K562 (cell line): Measurements from ENCODE around the gene ZSCAN12. TPM values are rescaled to one million over a fixed set of nuclear protein-coding genes. Genes with fewer than 3 reads are reported as not detected.
A peak's percentile ranks its signal among the peaks of the same experiment; 100 is the strongest.

Source experiments
- ATF1 ChIP-seq, 2 experiments: fragments of 450-650 bp in 1 of 2; IDR thresholded peaks; 2 replicates each; pipeline ENCODE4 v1.6.1; 2016; ENCODE audit warnings: missing compliant biosample characterization in 1 of 2, missing genetic modification characterization in 1 of 2
- CBFB ChIP-seq: sonication (generic); formaldehyde crosslinking; IDR thresholded peaks from 2 replicates; pipeline ENCODE4 v1.4.0; 2020; ENCODE audit warnings: mild to moderate bottlenecking, missing genetic modification reagents
- CREB1 ChIP-seq, 2 experiments: sonication (generic) in 1 of 2; formaldehyde crosslinking in 1 of 2; IDR thresholded peaks; 2 replicates each; pipeline versions ENCODE4 v1.6.1 to v1.8.0; 2012 to 2022; ENCODE audit warnings: inconsistent platforms in 1 of 2, mild to moderate bottlenecking in 1 of 2, missing genetic modification reagents in 1 of 2, moderate library complexity in 1 of 2
- CUX1 ChIP-seq: fragments of 200-800 bp; sonication (Bioruptor generic); IDR thresholded peaks from 2 replicates; pipeline ENCODE4 v1.6.1; 2016; ENCODE audit warnings: missing genetic modification characterization, missing compliant biosample characterization
- ETV1 ChIP-seq: fragments of 450-650 bp; conservative IDR thresholded peaks from 2 replicates; pipeline ENCODE4 v1.6.1; 2016; ENCODE audit warnings: missing genetic modification characterization, control low read depth, low read depth, missing compliant biosample characterization
- FIP1L1 ChIP-seq: fragments of 200-400 bp; formaldehyde crosslinking; IDR thresholded peaks from 2 replicates; pipeline ENCODE4 v1.6.1; 2018; ENCODE audit warnings: mild to moderate bottlenecking, low read depth, low read length; ENCODE audit not compliant: poor library complexity, severe bottlenecking
- HDAC1 ChIP-seq, 2 experiments: fragments of 450-650 bp; IDR thresholded peaks; 2 replicates each; pipeline ENCODE4 v1.6.1; 2016 to 2017; ENCODE audit warnings: inconsistent platforms in 1 of 2, mild to moderate bottlenecking in 1 of 2, moderate library complexity in 1 of 2
- HDGF ChIP-seq: fragments of 450-650 bp; IDR thresholded peaks from 2 replicates; pipeline ENCODE4 v1.6.1; 2016
- PBX2 ChIP-seq, 2 experiments: IDR thresholded peaks in 1 of 2; conservative IDR thresholded peaks in 1 of 2; 2 replicates each; pipeline ENCODE4 v1.6.1; 2016; ENCODE audit warnings: low read depth in 2 of 2, mild to moderate bottlenecking in 1 of 2, missing compliant biosample characterization in 1 of 2, missing genetic modification characterization in 1 of 2, moderate library complexity in 1 of 2
- RFX1 ChIP-seq: fragments of 450-650 bp; IDR thresholded peaks from 2 replicates; pipeline ENCODE4 v1.6.1; 2016; ENCODE audit warnings: mild to moderate bottlenecking, moderate library complexity
- SIN3A ChIP-seq, 2 experiments: fragments of 150-350 bp in 1 of 2; IDR thresholded peaks; 2 replicates each; pipeline ENCODE4 v1.6.1; 2011 to 2016; ENCODE audit warnings: borderline replicate concordance in 2 of 2, low read depth in 2 of 2, low read length in 2 of 2, mild to moderate bottlenecking in 2 of 2, moderate library complexity in 2 of 2; ENCODE audit not compliant: control insufficient read depth in 1 of 2
- SLC30A9 ChIP-seq: fragments of 250-450 bp; sonication (Bioruptor Pico); IDR thresholded peaks from 2 replicates; pipeline ENCODE4 v1.8.0; 2022; ENCODE audit warnings: mild to moderate bottlenecking, moderate library complexity
- SMAD1 ChIP-seq: fragments of 150-350 bp; IDR thresholded peaks from 2 replicates; pipeline ENCODE4 v1.6.1; 2014; ENCODE audit warnings: low read length, low read depth; ENCODE audit not compliant: partially characterized antibody
- TEAD2 ChIP-seq: fragments of 450-650 bp; IDR thresholded peaks from 2 replicates; pipeline ENCODE4 v1.6.1; 2016; ENCODE audit warnings: missing genetic modification characterization, control low read depth, missing compliant biosample characterization
- ZNF445 ChIP-seq: fragments of 250-450 bp; sonication (Bioruptor Pico); IDR thresholded peaks from 2 replicates; pipeline ENCODE4 v1.4.0; 2020; ENCODE audit warnings: low read depth, mild to moderate bottlenecking, moderate library complexity
- ZNF57 ChIP-seq: fragments of 450-650 bp; formaldehyde crosslinking; IDR thresholded peaks from 2 replicates; pipeline ENCODE4 v1.4.0; 2020; ENCODE audit warnings: mild to moderate bottlenecking, moderate library complexity
- polyA plus RNA-seq, 8 experiments: library from polyadenylated mRNA; depleted of rRNA in 4 of 8; stranded (reverse) in 5 of 8; unstranded in 3 of 8; fragments of >200 nt; fragmentation: Nextera tagmentation in 2 of 8; fragmentation: Illumina TruSeq in 1 of 8; extraction: Ambion mirVana in 2 of 8; extraction: Trizol in 1 of 8; gene quantifications; 2 replicates each; pipeline versions ENCODE4 v1.2.1 to v1.2.3, GENCODE V29; 2011 to 2014; ENCODE audit warnings: inconsistent platforms in 1 of 8, missing spikeins in 1 of 8
- total RNA-seq, 7 experiments: library from RNA; depleted of rRNA in 6 of 7; stranded (reverse); fragments of >200 nt in 6 of 7; fragmentation: Illumina TruSeq in 2 of 7; extraction: Trizol in 2 of 7; gene quantifications; 2 replicates each; pipeline versions ENCODE4 v1.2.1 to v1.2.3, GENCODE V29; 2011 to 2021; ENCODE audit warnings: low replicate concordance in 1 of 7
- TF ChIP-seq, protein P1 (sequence below): fragments of 450-650 bp; formaldehyde crosslinking; IDR thresholded peaks from 2 replicates; pipeline ENCODE4 v1.4.0; 2020; ENCODE audit warnings: mild to moderate bottlenecking, moderate library complexity

The ZSCAN12 gene
- total and polyA plus RNA-seq, 9 of the 15 experiments (the other 6 are each of a cell fraction or from before 2014, with no cell fraction given) = 2.5 to 19.6 (median 12.5) TPM

DNA sequence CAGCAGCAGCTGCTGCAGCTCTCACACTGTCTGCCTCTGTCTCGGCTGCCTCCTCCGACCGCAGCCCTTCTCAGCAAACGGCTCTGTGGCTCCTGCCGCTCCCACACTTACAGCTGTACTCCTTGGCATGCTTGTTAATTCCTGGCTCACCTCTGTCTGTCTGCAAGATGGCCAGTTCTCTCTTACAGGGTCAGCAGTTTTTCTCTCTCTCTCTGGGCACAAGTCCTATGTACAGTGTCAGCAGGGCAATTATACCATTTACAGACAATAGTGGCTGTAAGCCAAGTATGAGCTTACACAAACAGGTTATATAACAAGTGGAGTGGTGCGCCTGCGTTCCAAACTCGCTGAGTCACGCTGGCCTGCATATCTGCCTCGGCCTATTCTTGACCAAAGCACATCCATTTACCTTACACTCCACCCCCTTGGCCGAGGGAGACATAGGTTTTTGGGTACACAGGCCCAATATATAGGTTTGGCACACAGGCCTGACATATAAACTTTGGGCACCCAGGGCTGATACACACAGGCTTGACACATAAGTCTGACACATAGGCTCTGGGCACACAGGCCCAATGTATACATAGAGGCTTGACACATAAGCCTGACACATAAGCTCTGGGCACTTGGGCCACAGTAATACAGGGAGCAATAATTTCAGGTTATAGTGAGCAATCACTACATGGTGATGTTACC, 45.4 kb downstream of the ZSCAN12 start (continued):
- TF ChIP-seq CUX1 (CRISPR knock-in tag) (peak; percentile 99), CREB1 (IDR thresholded peaks at IDR 0.05) (no peak), CREB1 (CRISPR knock-in tag; IDR thresholded peaks at IDR 0.05) (no peak), ETV1 (tag) (peak; percentile 94), ZNF445 (CRISPR knock-in tag) (peak; percentile 91), PBX2 (CRISPR knock-in tag; IDR thresholded peaks at IDR 0.05; ENCODE audit: low read depth) (no peak), PBX2 (tag; conservative IDR thresholded peaks at IDR 0.05; ENCODE audit: low read depth) (peak; percentile 92), RFX1 (no peak), TEAD2 (peak; percentile 99), FIP1L1 (no peak), SLC30A9 (CRISPR knock-in tag) (peak; percentile 87; the same call in 1 of the 2 replicates), HDGF (no peak), ATF1 (CRISPR knock-in tag; IDR thresholded peaks at IDR 0.05) (no peak), ATF1 (tag; IDR thresholded peaks at IDR 0.05) (peak; percentile 80), SMAD1 (peak; percentile 89), HDAC1 (IDR thresholded peaks at IDR 0.05) (peak; percentile 82 to 84; a peak in 3 of 4 replicates), CBFB (CRISPR knock-in tag) (no peak), ZNF57 (peak; percentile 86), SIN3A (IDR thresholded peaks at IDR 0.05; ENCODE audit: borderline replicate concordance in 2 of 2, control insufficient read depth in 1 of 2, low read depth in 2 of 2, low read length in 2 of 2) (peak in 1 of 2 experiments; percentile 56; a peak in 1 of 4 replicates)
- TF ChIP-seq, protein P1, sequence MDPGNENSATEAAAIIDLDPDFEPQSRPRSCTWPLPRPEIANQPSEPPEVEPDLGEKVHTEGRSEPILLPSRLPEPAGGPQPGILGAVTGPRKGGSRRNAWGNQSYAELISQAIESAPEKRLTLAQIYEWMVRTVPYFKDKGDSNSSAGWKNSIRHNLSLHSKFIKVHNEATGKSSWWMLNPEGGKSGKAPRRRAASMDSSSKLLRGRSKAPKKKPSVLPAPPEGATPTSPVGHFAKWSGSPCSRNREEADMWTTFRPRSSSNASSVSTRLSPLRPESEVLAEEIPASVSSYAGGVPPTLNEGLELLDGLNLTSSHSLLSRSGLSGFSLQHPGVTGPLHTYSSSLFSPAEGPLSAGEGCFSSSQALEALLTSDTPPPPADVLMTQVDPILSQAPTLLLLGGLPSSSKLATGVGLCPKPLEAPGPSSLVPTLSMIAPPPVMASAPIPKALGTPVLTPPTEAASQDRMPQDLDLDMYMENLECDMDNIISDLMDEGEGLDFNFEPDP = peak; percentile 85; the same call in 1 of the 2 replicates
